Smooth muscle cell (in vitro differentiated cells): ENCODE data around the gene PMF1. TPM values are rescaled to one million over a fixed set of nuclear protein-coding genes. Genes with fewer than 3 reads are reported as not detected.

Experiments used
- DNase-seq: peaks from one replicate; lab custom pipeline; 2025; ENCODE audit not compliant: unreplicated experiment; lab: John Stamatoyannopoulos, UW
- H2AFZ ChIP-seq: fragments of 200-600 bp; sonication (generic); 2 replicates; pipeline ENCODE4 v1.6.0; 2016; ENCODE audit warnings: antibody characterized with exemption, low read depth, mild to moderate bottlenecking
- H3F3A ChIP-seq: fragments of 200-600 bp; sonication (generic); 2 replicates; pipeline ENCODE4 v1.6.0; 2017; ENCODE audit warnings: antibody characterized with exemption, low read depth
- H3K27ac ChIP-seq: fragments of 200-600 bp; sonication (generic); 2 replicates; pipeline ENCODE4 v1.5.1; 2016; ENCODE audit warnings: low read depth, mild to moderate bottlenecking
- H3K27me3 ChIP-seq: fragments of 200-600 bp; sonication (generic); 2 replicates; pipeline ENCODE4 v1.6.1; 2016; ENCODE audit warnings: low read depth, mild to moderate bottlenecking
- H3K36me3 ChIP-seq: fragments of 200-600 bp; sonication (generic); 2 replicates; pipeline ENCODE4 v1.5.1; 2016; ENCODE audit warnings: low read depth
- H3K4me1 ChIP-seq: fragments of 200-600 bp; sonication (generic); 2 replicates; pipeline ENCODE4 v1.5.1; 2016; ENCODE audit warnings: low read depth
- H3K4me2 ChIP-seq: fragments of 200-600 bp; sonication (generic); 2 replicates; pipeline ENCODE4 v1.6.0; 2016; ENCODE audit warnings: mild to moderate bottlenecking
- H3K4me3 ChIP-seq: fragments of 200-600 bp; sonication (generic); 2 replicates; pipeline ENCODE4 v1.5.1; 2016; ENCODE audit warnings: mild to moderate bottlenecking
- H3K79me2 ChIP-seq: fragments of 200-600 bp; sonication (generic); 2 replicates; pipeline ENCODE4 v1.6.0; 2016; ENCODE audit warnings: low read depth, mild to moderate bottlenecking
- H3K9ac ChIP-seq: fragments of 200-600 bp; sonication (generic); 2 replicates; pipeline ENCODE4 v1.6.0; 2016; ENCODE audit warnings: low read depth
- H3K9me3 ChIP-seq: fragments of 200-600 bp; sonication (generic); replicated peaks from 2 replicates; pipeline ENCODE4 v1.5.1; 2016; ENCODE audit warnings: low read depth
- H4K20me1 ChIP-seq: fragments of 200-600 bp; sonication (generic); 2 replicates; pipeline ENCODE4 v1.6.0; 2016; ENCODE audit warnings: low read depth
- CTCF ChIP-seq: fragments of 200-600 bp; sonication (generic); IDR thresholded peaks from 2 replicates; pipeline ENCODE4 v1.5.1; 2017; ENCODE audit warnings: borderline replicate concordance, mild to moderate bottlenecking, antibody characterized with exemption; ENCODE audit not compliant: insufficient read depth, poor library complexity, severe bottlenecking
- WGBS: methylation state at CpG from one replicate; pipeline ENCODE4 v1.1.7; 2016; ENCODE audit warnings: low lambda C conversion rate; 5-methylcytosine and 5-hydroxymethylcytosine counted together
- polyA plus RNA-seq: library from polyadenylated mRNA; unstranded; fragments of >200 nt; fragmentation: Nextera tagmentation; extraction: Ambion mirVana; gene quantifications from 2 replicates; pipeline ENCODE4 v1.2.1, GENCODE V29; 2016
- total RNA-seq: library from RNA; depleted of rRNA; stranded (reverse); fragments of >200 nt; gene quantifications from 2 replicates; pipeline ENCODE4 v1.2.3, GENCODE V29; 2014

Gene PMF1
- total and polyA plus RNA-seq, 2 experiments from 2014 or later: 59.2 to 82.5 TPM

GRCh38 chr1:156249593-156249992 is 36.8 kb downstream of the PMF1 start:
- TF ChIP-seq CTCF: no peak
- H3K9ac ChIP-seq: no peak overlapping the region
- no peak overlapping the region for H3K4me2 ChIP-seq
- DNase-seq: no peak
- no peak overlapping the region for H2AFZ ChIP-seq
- H3K4me1 ChIP-seq: no peaks in the 10 kb centered on the region
- H3K4me3 ChIP-seq: no peak overlapping the region
- H3K27me3 ChIP-seq: no peaks in the 10 kb centered on the region
- no peak overlapping the region for H3K27ac ChIP-seq
- H3F3A ChIP-seq: no peaks in the 10 kb centered on the region
- H3K9me3 ChIP-seq: no peaks in the 10 kb centered on the region
- H3K36me3 ChIP-seq: no peaks in the 10 kb centered on the region
- H3K79me2 ChIP-seq: no peaks in the 10 kb centered on the region
- WGBS: 91% methylated on average over 5 of the region's 5 CpGs
- no peaks in the 10 kb centered on the region for H4K20me1 ChIP-seq

- Histone ChIP-seq H3K9ac (no peak overlapping the region), H3K4me2 (no peak overlapping the region), H3K9me3 (no peaks in the 10 kb centered on the region), H3K79me2 (no peaks in the 10 kb centered on the region), H3K36me3 (no peaks in the 10 kb centered on the region), H3K4me3 (no peak overlapping the region), H2AFZ (no peak overlapping the region), H3K27me3 (no peaks in the 10 kb centered on the region), H3K4me1 (no peaks in the 10 kb centered on the region), H3F3A (no peaks in the 10 kb centered on the region), H4K20me1 (no peaks in the 10 kb centered on the region), H3K27ac (no peak overlapping the region)
- WGBS: 42% methylated on average over 3 of the region's 3 CpGs
- TF ChIP-seq CTCF: no peak
- no peak for DNase-seq
Observed at GRCh38 chr1:156251527-156251926, 38.7 kb downstream of the PMF1 start.

GRCh38 chr1:156253634-156254033 is 40.8 kb downstream of the PMF1 start:
- TF ChIP-seq CTCF: no peak
- WGBS: 99% methylated on average over 3 of the region's 3 CpGs
- Histone ChIP-seq H3F3A (no peaks in the 10 kb centered on the region), H3K9me3 (no peaks in the 10 kb centered on the region), H3K4me1 (no peaks in the 10 kb centered on the region), H4K20me1 (peaks cover 4% of the 10 kb centered on the region), H3K27ac (no peak overlapping the region), H3K4me3 (no peak overlapping the region), H3K36me3 (no peaks in the 10 kb centered on the region), H3K9ac (no peak overlapping the region), H3K79me2 (no peaks in the 10 kb centered on the region), H3K4me2 (no peak overlapping the region), H3K27me3 (no peaks in the 10 kb centered on the region), H2AFZ (no peak overlapping the region)
- no peak for DNase-seq

GRCh38 chr1:156257711-156258110 is 44.9 kb downstream of the PMF1 start:
- Histone ChIP-seq H3K27ac (no peak overlapping the region), H4K20me1 (peaks cover 4% of the 10 kb centered on the region), H3K27me3 (no peaks in the 10 kb centered on the region), H2AFZ (no peak overlapping the region), H3K36me3 (no peaks in the 10 kb centered on the region), H3K79me2 (no peaks in the 10 kb centered on the region), H3K4me2 (no peak overlapping the region), H3K9me3 (no peaks in the 10 kb centered on the region), H3F3A (no peaks in the 10 kb centered on the region), H3K9ac (no peak overlapping the region), H3K4me3 (no peak overlapping the region), H3K4me1 (no peaks in the 10 kb centered on the region)
- no peak for DNase-seq
- TF ChIP-seq CTCF: no peak
- WGBS: 98% methylated on average over 2 of the region's 2 CpGs
